ENCODE data around the gene ZNF316.

The ZNF316 gene

GRCh38 chr7:6636741-6637543 lies at the start of gene ZNF316:
ZNF316 (plus strand) TSS chr7:6637318; CDS start chr7:6642410, 5,092 bp downstream.
- peak; percentile 64 for DNase-seq (ENCODE audit: low spot score)

GRCh38 chr7:6588566-6588965 lies 48.6 kb upstream of the ZNF316 start:
- no peak for DNase-seq (ENCODE audit: low spot score)

DNA sequence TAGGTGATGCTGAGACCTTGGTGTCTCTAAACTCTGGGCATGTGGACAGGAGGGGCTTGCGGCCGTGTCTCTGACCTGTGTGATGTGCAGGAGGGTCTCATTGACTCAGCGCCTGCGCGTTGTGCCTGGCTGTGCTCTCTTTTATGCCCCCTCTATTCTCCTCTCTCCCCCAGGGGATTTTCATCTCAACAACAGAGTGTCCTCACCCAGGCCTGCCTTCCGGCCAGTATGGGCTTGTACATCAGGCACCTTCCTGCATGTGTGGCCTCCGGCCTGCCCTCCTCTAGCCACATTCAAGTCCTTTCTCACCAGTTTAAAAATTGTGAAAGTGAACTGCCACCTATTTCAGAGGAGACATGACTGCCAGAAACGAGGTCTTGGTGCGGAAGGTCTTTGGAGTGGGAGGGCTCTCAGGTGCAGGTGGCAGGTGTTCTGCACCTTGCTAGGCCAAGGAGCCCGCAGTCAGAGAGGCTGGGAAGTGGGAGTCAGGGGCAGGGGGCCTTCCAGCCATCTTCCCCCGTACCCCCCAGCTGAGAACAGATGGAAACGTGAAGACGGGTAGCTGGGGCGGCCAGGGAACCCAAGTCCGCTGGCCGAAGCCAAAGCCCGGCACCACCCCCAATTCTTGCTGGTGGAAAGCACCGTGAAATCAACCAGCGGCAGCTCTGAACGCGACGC lies 47.8 kb upstream of the ZNF316 start:
- DNase-seq (ENCODE audit: low spot score): no peak

GRCh38 chr7:6589829-6590644 lies 47.1 kb upstream of the ZNF316 start, which contains the start of gene INTS15:
INTS15 (plus strand) TSS chr7:6590021; CDS start chr7:6590284, 263 bp downstream.
- peak; percentile 64 for DNase-seq (ENCODE audit: low spot score)

- peak; percentile 22 for DNase-seq (ENCODE audit: low spot score)
These were observed 46.4 kb upstream of the ZNF316 start for GRCh38 chr7:6590645-6591110.

GRCh38 chr7:6600093-6600492 lies 37.0 kb upstream of the ZNF316 start:
- DNase-seq (ENCODE audit: low spot score): no peak

DNA sequence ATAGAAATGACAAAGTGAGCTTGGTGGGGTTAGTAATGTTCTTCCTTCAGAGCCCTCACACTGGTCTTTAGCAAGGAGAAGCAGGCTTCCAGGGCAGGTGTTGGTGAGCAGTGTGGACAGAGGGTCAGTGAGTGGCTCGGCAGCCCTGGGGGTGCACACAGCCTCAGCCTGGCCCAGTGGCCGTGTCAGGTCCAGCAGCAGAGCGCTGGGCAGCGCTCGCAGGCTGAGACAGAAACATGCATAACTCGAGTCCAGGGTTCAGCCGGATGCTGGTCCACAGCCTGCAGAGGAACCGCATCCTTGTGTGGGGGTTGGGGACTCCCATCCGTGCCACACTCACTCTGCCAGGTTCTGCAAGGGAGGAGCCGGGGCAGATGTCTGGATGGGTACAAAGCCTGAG lies 32.7 kb upstream of the ZNF316 start:
- no peak for DNase-seq (ENCODE audit: low spot score)

DNA sequence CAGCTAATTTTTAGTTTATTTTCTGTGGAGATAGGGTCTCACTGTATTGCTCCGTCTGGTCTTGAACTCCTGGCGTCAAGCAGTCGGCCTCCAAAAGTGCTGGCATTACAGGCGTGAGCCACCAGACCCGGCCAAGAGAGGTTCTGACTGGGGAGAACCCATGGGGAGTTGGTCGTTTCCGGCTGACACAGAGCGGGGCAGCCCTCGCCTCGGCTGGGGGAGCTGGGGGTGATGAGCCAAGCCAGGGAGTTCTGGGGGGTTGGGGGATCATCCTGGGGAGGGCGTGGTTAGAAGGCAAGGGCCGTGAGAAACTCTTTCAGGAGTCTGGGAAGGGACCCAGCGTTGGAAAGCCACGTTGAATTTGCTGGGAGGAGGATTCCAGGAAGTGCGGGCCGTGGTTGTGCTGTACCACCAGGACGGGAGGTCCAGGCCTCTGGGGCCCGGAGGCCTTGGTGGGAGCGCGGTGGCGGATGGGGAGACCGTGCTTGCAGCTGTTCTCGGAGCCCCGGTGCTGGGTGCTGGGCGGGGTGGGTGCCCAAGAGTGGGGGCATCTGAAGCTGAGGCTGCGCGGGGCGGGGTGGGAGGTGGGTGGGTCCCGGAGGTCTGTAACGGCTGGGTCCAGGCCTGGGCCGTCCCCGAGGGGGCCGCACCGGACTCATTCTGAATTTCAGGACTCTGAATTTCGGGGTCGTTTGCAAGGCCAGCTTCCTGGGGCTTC lies 30.1 kb upstream of the ZNF316 start:
- no peak for DNase-seq (ENCODE audit: low spot score)

- no peak for DNase-seq (ENCODE audit: low spot score)
These were observed 29.5 kb upstream of the ZNF316 start for GRCh38 chr7:6607651-6608051.

GRCh38 chr7:6608081-6608480 lies 29.0 kb upstream of the ZNF316 start:
- no peak for DNase-seq (ENCODE audit: low spot score)

GRCh38 chr7:6608794-6609193 lies 28.3 kb upstream of the ZNF316 start:
- DNase-seq (ENCODE audit: low spot score): no peak

DNA sequence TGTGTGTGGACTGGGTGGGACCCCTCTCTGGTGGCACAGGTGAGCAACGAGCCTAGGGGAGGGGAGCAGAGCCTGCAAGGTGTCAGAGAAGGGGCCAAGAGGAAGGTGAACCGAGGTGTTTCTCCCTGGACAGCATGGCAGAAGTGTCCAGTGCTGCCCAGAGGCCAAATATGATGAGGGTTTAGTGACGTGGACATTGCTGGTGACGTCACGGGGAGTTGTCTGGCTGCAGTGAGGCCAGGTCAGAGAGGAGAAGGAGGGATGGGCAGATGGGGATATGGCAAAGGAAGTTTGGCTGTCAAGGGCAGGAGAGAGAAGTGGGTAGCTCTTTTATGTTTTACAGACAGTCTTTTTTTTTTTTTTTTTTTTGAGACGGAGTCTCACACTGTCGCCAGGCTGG lies 24.3 kb upstream of the ZNF316 start:
- DNase-seq (ENCODE audit: low spot score): no peak

DNA sequence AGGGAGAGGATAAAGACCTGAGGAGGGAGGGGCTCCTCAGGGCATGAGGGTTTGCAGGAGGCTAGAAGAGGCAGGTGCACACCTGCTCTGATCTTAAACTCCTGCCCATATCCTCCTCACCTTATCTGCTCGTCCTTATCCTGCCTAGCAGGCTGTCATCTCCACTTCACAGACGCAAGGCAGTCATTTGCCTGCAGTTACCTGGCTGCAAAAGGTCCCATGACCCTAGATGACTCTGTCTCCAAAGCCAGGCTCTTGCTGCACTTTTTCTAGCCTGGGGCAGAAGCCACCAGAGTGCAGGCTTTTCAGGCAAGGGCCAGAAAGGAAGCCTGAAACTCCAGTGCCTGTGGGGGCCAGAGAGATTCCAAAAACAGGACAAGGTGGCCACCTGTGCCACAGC lies 23.4 kb upstream of the ZNF316 start:
- no peak for DNase-seq (ENCODE audit: low spot score)

- DNase-seq (ENCODE audit: low spot score): peak; percentile 20
These were observed 22.0 kb upstream of the ZNF316 start, which contains the start of gene ZNF853 for GRCh38 chr7:6614953-6615722. ZNF853 (plus strand) TSS chr7:6615610; CDS start chr7:6616175, 565 bp downstream.

DNA sequence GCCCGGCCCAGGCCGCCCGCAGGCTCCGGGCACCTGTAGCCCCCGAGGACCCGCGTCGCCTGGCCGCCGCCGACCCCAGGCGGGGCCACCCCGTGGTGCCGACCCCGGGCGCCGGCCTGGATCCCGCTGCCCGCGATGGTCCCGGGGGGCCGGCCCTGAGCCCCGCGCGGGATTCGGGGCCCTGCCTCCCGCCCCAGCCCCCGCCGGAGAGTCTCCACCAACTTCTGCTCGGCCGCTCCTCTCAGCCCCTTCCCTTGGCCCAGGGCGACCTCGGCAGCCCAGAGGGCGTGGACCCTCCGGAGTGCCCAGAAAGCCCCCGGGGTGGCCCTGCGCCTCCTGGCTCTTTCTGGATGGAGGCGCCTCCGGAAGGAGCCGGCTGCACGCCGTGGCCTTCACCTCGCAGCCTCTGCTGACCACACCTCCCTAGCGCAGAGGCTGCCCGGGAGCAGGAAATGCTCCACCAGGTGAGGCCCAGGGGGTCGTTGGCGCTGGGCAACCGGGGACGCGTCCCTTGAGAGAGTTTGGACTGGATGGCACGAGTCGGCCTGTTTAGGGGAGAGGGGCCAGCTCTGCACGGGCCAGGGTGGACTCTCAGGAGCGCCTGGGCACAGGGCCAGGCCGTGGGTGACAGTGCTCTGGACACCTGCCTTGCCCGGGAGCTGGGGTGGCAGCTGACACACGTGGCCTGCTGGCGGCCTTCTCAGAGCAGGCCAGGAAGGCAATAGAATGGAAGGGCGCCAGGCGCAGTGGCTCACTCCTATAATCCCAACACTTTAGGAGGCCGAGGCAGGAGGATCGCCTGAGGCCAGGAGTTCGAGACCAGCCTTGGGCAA lies 21.2 kb upstream of the ZNF316 start:
- DNase-seq (ENCODE audit: low spot score): no peak

GRCh38 chr7:6616854-6617643 lies 20.1 kb upstream of the ZNF316 start:
- no peak for DNase-seq (ENCODE audit: low spot score)

- no peak for DNase-seq (ENCODE audit: low spot score)
These were observed 18.5 kb upstream of the ZNF316 start for GRCh38 chr7:6618621-6619020.

DNA sequence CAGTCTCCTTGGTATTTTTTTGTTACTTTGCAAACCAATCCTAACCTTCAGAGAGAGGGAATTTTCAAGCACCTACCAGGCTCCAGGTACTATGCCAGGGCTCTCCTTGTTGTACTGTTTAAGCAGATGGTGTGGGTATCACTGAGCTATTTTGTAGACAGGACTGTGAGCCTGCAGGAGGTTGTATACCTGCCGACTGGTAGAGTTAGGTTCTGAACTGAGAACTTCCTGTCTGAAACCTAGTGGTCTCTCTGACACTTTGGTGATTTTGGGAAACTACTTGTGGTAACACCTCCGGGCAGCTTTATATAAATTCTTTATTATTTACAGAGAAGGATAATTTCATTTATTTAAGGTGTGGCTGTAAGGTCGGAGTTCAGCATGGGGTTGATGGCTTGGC lies 17.2 kb upstream of the ZNF316 start:
- DNase-seq (ENCODE audit: low spot score): no peak

Measured in globus pallidus (tissue), 1 donor.